HG03196 (cell line): ENCODE measurements around the gene MUC5AC.
"Not testable (repeated sequence)": the region's sequence is repeated elsewhere in the genome, so short reads cannot be mapped to it uniquely, and the experiment has no call there.

Experiments
- ATAC-seq: cut with Tn5 transposase; IDR thresholded peaks from one replicate; pipeline ENCODE4 v1.9.1; 2021; ENCODE audit not compliant: unreplicated experiment

The MUC5AC gene

GRCh38 chr11:1234771-1235305 lies 77.1 kb downstream of the MUC5AC start:
- no peak for ATAC-seq

- no peak for ATAC-seq
These were observed 77.7 kb downstream of the MUC5AC start for GRCh38 chr11:1235306-1235900.

GRCh38 chr11:1235901-1236315 lies 78.2 kb downstream of the MUC5AC start:
- ATAC-seq = no peak

GRCh38 chr11:1236316-1237127 lies 78.8 kb downstream of the MUC5AC start:
- no peak for ATAC-seq

DNA sequence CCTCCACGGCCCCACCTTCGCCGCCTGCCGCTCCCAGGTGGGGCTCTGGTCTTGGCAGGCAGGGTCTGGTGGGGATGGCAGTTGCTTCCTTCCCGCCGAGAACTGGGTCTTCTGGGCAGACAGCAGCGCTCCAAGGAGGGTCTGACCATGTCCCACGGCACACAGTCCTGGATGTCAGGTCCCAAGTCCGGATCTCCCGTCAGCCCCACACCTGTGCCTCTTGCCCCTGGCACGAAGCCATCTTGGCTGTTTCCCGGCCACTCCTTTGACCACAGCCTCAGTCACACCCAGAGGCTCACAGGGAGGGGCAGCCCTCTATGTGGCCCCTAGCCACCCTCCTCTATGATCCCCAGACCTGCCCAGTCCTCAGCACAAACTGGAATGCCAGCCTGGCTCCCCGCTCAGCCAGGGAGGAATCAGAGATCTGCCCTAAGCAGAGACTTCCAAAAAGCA lies 79.4 kb downstream of the MUC5AC start:
- no peak for ATAC-seq

- no peak for ATAC-seq
These were observed 80.1 kb downstream of the MUC5AC start for GRCh38 chr11:1237851-1238250.

- no peak for ATAC-seq
These were observed 81.2 kb downstream of the MUC5AC start for GRCh38 chr11:1238767-1239595.

DNA sequence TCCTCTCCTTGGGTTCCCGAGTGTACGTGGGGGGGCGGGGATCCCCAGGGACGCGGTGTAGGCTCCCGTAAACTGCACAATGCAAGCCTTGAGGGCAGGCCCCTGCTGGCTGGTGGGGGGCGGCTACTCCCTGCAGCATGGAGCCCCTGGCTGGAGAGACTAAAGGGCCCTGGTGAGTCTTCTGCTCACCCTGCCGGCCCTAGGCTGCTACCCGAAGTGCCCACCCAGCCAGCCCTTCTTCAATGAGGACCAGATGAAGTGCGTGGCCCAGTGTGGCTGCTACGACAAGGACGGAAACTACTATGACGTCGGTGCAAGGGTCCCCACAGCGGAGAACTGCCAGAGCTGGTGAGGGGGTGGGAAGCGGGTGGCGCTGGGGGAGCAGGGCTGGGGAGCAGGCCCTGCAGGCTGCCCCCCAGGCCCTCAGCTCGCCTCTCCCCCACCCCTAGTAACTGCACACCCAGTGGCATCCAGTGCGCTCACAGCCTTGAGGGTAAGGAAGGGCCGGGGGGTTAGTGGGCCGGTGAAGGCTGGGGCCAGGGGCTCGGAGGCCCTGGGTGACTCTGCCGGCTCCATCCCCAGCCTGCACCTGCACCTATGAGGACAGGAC lies 81.9 kb downstream of the MUC5AC start:
- no peak for ATAC-seq

- ATAC-seq = no peak
These were observed 83.0 kb downstream of the MUC5AC start for GRCh38 chr11:1240771-1241170.

- no peak for ATAC-seq
These were observed 84.0 kb downstream of the MUC5AC start for GRCh38 chr11:1241706-1242105.

DNA sequence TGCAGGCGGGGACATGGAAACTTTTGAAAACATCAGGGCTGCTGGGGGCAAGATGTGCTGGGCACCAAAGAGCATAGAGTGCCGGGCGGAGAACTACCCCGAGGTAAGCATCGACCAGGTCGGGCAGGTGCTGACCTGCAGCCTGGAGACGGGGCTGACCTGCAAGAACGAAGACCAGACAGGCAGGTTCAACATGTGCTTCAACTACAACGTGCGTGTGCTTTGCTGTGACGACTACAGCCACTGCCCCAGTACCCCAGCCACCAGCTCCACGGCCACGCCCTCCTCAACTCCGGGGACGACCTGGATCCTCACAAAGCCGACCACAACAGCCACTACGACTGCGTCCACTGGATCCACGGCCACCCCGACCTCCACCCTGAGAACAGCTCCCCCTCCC lies 84.5 kb downstream of the MUC5AC start:
- no peak for ATAC-seq

DNA sequence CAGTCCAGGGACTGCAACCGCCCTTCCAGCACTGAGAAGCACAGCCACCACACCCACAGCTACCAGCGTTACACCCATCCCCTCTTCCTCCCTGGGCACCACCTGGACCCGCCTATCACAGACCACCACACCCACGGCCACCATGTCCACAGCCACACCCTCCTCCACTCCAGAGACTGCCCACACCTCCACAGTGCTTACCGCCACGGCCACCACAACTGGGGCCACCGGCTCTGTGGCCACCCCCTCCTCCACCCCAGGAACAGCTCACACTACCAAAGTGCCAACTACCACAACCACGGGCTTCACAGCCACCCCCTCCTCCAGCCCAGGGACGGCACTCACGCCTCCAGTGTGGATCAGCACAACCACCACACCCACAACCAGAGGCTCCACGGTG lies 85.0 kb downstream of the MUC5AC start:
- ATAC-seq = not testable (repeated sequence)

DNA sequence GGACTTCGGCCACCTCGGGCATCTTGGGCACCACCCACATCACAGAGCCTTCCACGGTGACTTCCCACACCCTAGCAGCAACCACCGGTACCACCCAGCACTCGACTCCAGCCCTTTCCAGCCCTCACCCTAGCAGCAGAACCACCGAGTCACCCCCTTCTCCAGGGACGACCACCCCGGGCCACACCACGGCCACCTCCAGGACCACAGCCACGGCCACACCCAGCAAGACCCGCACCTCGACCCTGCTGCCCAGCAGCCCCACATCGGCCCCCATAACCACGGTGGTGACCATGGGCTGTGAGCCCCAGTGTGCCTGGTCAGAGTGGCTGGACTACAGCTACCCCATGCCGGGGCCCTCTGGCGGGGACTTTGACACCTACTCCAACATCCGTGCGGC lies 85.8 kb downstream of the MUC5AC start:
- ATAC-seq = not testable (repeated sequence)

GRCh38 chr11:1244557-1244956 lies 86.8 kb downstream of the MUC5AC start:
- ATAC-seq = not testable (repeated sequence)

- ATAC-seq = not testable (repeated sequence)
These were observed 88.0 kb downstream of the MUC5AC start for GRCh38 chr11:1245717-1246116.

DNA sequence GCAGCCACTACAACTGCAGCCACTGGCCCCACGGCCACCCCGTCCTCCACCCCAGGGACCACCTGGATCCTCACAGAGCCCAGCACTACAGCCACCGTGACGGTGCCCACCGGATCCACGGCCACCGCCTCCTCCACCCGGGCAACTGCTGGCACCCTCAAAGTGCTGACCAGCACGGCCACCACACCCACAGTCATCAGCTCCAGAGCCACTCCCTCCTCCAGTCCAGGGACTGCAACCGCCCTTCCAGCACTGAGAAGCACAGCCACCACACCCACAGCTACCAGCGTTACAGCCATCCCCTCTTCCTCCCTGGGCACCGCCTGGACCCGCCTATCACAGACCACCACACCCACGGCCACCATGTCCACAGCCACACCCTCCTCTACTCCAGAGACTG lies 88.5 kb downstream of the MUC5AC start:
- not testable (repeated sequence) for ATAC-seq

- not testable (repeated sequence) for ATAC-seq
These were observed 89.3 kb downstream of the MUC5AC start for GRCh38 chr11:1247026-1247425.

DNA sequence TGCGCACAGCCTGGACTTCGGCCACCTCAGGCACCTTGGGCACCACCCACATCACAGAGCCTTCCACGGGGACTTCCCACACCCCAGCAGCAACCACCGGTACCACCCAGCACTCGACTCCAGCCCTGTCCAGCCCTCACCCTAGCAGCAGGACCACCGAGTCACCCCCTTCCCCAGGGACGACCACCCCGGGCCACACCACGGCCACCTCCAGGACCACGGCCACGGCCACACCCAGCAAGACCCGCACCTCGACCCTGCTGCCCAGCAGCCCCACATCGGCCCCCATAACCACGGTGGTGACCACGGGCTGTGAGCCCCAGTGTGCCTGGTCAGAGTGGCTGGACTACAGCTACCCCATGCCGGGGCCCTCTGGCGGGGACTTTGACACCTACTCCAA lies 91.2 kb downstream of the MUC5AC start:
- not testable (repeated sequence) for ATAC-seq

- ATAC-seq = not testable (repeated sequence)
These were observed 92.7 kb downstream of the MUC5AC start for GRCh38 chr11:1250411-1250810.
